Measurements from ENCODE around the gene SLC25A24.
"Not testable (repeated sequence)": the region's sequence is repeated elsewhere in the genome, so short reads cannot be mapped to it uniquely, and the experiment has no call there.

SLC25A24 gene

DNA sequence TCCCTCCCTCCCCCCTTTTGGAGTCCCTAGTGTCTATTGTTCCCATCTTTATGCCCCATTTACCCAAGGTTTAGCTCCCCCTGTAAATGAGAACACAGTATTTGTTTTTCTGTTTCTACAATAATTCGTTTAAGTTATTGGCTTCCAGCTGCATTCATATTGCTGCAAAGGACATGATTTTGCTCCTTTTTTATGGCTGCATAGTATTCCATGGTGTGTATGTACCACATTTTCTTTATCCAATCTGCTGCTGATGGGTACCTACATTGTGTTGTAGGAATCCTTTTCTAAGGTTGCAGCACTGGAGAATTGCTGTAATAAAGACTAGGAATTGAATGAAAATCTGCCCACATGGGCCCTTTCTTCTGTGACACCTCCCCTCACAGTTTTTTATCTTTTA is 6.8 kb downstream of the SLC25A24 start:
- DNase-seq: no peak

GRCh38 chr1:108192581-108192980 is 7.6 kb downstream of the SLC25A24 start:
- no peak for DNase-seq

- no peak for DNase-seq
These were observed 9.3 kb downstream of the SLC25A24 start for GRCh38 chr1:108190686-108191416.

GRCh38 chr1:108190001-108190634 is 10.0 kb downstream of the SLC25A24 start:
- DNase-seq: no peak

GRCh38 chr1:108188801-108189200 is 11.3 kb downstream of the SLC25A24 start:
- DNase-seq: no peak

DNA sequence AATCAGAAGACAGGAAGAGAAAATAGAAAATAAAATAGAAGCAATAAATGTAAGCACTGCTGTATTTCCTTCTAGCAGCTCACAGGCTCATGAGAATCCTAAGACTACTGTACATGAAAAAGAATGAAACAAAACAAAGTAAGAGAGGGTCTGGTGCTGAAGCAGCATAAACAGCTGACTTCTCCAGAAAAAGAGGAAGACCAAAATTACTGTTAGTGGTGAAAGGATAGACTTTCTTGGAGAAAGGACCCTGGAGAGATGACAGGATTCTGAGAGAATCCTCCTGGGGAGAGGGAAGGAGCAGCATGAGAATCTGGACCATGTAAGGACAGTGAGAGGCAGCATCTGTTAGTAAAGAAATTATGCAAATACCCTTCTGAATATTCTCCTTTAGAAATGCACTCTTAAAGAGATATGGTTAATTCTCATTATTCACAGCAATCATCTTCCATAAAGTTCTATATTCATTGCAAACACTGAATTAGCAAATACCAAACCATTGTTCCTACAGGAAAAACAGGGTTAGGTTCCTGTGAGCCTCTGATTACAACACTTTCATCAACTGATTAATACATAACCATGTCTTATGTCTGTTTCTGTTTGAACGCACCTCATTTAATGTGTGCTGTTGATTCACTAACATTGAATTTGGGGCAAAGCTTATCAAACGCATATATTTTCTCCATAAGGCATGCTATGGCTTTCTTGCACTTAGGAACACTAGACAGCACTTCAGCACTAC is 17.0 kb downstream of the SLC25A24 start:
- DNase-seq: no peak

- no peak for DNase-seq
These were observed 21.1 kb downstream of the SLC25A24 start for GRCh38 chr1:108179018-108179417.

DNA sequence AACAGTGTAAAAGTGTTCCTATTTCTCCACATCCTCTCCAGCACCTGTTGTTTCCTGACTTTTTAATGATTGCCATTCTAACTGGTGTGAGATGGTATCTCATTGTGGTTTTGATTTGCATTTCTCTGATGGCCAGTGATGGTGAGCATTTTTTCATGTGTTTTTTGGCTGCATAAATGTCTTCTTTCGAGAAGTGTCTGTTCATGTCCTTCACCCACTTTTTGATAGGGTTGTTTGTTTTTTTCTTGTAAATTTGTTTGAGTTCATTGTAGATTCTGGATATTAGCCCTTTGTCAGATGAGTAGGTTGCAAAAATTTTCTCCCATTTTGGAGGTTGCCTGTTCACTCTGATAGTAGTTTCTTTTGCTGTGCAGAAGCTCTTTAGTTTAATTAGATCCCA is 37.7 kb downstream of the SLC25A24 start:
- not testable (repeated sequence) for DNase-seq

DNA sequence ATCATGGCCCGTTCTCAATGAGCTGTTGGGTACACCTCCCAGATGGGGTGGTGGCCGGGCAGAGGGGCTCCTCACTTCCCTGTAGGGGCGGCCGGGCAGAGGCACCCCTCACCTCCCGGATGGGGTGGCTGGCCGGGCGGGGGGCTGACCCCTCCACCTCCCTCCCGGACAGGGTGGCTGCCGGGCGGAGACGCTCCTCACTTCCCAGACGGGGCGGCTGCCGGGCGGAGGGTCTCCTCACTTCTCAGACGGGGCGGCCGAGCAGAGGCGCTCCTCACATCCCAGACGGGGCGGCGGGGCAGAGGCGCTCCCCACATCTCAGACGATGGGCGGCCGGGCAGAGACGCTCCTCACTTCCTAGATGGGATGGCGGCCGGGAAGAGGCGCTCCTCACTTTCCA is 40.2 kb downstream of the SLC25A24 start:
- not testable (repeated sequence) for DNase-seq

- no peak for DNase-seq
These were observed 41.2 kb downstream of the SLC25A24 start for GRCh38 chr1:108158893-108159453.

DNA sequence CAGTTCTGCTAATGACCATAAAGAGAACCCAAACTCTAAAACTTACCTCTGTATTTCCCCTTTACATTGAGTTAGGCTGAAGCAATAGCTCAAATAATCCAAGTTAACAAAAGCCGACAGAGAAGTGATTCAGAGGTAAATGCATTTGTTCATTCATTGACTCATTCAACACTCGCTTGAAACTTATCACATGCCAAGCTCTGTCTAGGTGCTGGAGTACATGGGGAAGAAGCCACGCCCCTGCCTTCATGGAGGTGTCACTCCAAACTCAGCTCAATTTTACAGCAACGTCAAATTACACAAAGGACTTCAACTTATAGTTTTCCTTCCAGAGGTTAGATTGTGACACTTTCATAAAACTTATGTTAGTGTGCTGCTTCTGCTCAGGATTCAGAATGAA is 45.8 kb downstream of the SLC25A24 start:
- DNase-seq: no peak

- no peak for DNase-seq
These were observed 47.3 kb downstream of the SLC25A24 start for GRCh38 chr1:108152782-108153222.

DNA sequence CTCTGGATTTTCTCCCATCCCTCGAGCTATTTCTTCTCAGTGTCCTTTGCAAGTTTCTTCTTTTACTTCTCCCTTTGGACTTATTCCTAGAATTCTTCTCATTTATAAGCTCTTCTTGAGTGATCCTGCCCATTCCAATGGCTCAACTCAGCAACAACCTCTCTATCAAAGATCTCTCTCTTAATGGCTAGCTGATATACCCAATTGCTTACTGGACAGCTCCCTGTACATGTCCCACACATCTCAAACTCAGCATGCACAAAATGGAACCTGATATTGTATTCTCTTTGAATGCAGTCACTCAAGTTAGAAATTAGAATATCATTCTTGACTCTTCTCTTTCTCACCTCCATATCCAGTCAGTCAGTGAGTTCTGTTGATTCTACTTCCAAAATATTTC is 48.6 kb downstream of the SLC25A24 start:
- DNase-seq: no peak

- DNase-seq: no peak
These were observed 50.2 kb downstream of the SLC25A24 start for GRCh38 chr1:108149796-108150467.

DNA sequence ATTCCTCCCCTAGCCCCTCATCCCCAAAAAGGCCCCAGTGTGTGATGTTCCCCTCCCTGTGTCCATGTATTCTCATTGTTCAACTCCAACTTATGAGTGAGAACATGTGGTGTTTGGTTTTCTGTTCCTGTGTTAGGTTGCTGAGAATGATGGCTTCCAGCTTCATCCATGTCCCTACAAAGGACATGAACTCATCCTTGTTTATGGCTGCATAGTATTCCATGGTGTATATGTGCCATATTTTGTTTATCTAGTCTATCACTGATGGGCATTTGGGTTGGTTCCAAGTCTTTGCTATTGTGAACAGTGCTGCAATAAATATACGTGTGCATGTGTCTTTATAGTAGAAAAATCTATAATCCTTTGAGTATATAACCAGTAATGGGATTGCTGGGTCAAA is 55.6 kb downstream of the SLC25A24 start:
- DNase-seq: not testable (repeated sequence)

DNA sequence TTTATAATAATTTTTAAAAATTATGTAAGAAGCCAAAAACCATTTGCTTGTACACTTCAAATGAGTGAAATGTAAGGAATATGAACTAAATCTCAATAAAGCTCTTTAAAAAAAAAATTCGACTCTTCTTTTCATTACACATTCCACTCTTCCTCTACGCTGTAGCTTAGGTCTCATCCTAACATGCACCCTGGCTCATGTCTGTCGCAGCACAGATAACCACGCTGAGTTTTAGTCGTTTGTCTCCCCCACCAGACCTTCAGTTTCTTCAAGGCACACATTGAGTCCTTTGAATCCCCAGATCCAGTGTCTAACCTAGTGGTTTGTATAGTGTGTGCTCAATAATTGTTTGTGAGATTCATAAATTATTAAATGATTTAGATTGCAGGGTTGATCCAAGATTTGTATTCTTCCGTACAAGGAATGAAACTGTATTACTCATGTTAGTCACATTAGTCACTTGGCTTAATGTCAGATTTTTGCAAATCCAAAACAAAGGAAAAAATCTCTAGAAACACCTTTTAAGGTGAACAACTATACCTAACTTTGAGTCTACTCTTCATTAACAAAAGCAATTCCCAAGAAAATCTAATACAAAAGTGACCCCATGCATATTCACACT is 57.3 kb downstream of the SLC25A24 start:
- no peak for DNase-seq

DNA sequence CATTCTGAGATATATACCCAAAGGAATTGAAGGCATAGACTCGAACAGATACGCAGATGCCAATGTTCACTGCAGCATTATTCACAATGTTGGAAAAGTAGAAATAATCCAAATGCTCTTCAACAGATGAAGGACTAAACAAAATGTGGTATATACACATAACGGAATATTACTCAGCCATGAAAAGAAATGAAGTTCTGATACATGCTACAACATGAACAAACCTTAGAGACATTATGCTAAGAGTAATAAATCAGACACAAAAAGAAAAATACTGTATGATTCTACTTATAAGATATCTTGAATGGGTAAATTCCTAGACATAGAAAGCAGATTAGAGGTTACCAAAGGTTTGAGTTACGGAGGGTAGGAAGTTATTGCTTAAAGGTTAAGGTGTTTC is 57.9 kb downstream of the SLC25A24 start:
- no peak for DNase-seq

GRCh38 chr1:108141621-108142020 is 58.5 kb downstream of the SLC25A24 start:
- DNase-seq: no peak

- no peak for DNase-seq
These were observed 59.2 kb downstream of the SLC25A24 start for GRCh38 chr1:108140936-108141335.

GRCh38 chr1:108140177-108140576 is 60.0 kb downstream of the SLC25A24 start:
- no peak for DNase-seq

DNA sequence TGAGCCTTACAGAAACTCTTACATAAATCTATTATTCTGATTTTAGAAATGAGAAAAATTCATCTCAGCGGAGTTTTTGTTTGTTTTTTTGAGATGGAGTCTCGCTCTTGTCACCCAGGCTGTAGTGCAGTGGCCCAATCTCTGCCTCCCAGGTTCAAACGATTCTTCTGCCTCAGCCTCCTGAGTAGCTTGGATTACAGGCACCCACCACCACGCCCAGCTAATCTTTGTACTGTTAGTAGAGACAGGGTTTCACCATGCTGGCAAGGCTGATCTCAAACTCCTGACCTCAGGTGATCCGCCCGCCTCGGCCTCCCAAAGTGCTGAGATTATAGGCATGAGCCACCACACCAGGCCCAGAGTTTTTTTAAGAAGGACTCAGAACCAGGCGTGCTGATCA is 60.6 kb downstream of the SLC25A24 start:
- DNase-seq: not testable (repeated sequence)

DNA sequence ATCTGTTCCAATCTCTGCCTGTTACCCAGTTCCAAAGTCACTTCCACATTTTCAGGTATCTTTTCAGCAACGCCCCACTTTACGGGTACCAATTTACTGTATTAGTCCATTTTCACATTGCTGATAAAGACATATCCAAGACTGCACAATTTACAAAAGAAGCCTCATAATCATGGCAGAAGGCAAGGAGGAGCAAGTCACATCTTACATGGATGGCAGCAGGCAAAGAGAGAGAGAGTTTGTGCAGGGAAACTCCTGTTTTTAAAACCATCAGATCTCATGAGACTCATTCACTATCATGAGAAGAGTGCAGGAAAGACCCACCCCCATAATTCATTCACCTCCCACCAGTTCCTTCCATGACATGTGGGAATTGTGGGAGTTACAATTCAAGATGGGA is 67.0 kb downstream of the SLC25A24 start:
- not testable (repeated sequence) for DNase-seq
